ENCODE data around the gene FAM3C.

FAM3C gene

DNA sequence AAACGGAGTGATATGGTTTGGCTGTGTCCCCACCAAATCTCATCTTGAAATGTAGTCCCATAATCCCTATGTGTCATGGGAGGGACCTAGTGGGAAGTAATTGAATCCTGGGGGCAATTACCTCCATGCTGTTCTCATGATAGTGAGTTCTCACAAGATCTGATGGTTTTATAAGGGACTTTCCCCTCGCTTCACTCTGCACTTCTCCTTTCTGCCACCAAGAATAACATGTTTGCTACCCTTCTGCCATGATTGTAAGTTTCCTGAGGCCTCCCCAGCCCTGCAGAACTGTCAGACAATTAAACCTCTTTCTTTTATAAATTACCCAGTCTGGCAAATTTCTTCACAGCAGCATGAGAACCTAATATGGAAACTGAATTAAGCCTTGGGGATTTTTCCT, 19.1 kb downstream of the FAM3C start:
- DNase-seq, result no peak

DNA sequence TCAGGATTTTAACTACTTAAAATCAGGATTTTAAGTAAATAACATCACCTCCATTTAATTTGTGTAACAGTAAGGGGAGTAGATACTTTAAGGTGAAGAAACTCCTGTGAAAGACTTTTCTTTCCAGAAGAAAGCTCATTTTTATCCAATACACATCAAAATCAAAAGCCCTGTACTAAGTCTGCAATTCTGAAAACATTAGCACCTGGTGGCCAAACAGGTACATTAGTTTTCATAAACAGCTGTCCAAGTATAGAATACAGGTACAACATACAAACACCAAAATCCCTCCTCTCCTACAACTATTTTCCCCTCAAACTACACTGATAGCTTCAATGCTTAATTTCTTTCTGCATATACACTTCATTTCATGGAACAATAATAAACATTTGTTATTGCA, 22.9 kb downstream of the FAM3C start:
- DNase-seq, result no peak

DNA sequence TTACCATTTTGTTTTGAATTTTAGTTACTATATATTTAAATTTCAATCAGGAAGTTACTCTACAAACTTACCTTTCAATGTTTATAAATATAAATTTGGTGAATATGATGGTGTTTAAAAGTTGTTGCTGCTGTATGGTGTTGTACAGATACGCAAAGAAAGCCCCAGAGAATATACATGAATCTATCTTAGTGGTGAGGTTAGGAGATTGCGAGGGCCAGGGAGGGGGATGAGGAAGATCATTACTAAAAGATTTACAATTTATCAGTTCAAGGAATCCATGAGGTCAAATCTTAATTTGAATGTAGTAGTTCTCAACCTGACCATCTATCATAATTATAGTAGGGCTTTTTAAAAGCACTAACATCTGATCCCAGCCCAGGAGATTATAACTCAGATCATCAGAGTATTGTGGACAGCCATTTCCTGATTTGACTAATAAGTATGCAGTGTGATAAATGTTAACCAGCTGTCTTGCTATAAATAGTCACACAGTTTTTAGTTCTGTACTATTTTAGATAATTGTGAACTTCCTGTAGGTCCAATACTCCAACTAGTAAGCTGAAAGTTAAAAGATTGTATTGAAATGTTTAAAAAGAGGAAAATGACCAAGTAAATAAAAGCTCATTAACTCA, 23.6 kb downstream of the FAM3C start:
- no peak for DNase-seq

DNA sequence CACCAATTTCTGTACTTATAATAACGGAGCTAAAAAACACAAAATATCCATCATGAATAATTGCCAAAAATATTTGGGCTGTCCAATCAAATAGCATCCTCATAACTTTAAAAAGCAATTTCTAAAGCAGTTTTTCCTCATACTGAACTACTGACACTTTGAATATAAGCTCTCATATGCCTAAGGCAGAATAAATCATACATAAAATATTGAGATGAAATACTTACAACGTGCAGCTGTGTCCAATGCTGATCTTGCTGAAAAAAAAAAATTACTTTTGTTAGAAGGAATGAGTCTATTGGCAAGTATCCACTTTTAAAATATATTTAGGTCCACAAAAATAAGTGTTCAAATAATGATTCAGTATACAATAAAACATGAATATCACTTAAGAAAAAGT, 24.2 kb downstream of the FAM3C start:
- no peak for DNase-seq

DNA sequence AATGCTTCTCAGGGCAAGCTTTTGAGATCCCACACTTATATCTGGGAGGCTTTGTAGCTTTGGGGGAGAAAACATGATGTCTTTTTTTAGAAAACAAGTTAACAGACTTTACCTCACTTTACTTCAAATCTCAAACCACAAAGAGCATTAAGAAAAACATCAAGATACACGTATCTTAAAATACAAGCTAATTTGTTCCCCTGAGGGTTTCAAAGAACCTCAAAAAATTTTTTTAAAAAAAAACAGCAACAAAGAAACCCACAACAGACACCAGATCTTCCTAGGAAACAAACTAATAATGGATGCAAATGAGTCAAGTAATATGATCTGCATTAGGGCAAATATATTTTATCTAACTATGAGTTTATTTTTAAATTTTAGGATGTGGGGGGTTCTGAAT, 24.7 kb downstream of the FAM3C start:
- no peak for DNase-seq

DNA sequence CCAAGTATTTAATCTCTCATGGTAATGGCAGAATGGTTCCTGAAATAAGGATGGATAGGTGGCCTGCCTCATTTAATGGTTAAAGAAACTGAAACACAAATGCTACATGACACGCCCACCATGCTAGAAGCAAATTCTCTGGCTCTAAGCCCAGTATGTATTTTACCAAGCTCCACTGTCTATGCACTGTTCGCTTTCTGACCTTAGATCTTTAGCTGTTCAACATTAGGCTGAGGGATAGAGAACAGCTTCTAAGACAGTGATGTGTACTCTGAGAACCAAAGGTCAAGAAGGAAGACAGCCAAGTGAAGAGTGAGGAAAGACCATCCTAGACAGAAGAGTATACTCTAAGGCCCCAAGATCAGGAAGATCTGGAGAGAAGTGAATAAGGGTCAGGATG, 26.6 kb downstream of the FAM3C start:
- DNase-seq, result no peak

DNA sequence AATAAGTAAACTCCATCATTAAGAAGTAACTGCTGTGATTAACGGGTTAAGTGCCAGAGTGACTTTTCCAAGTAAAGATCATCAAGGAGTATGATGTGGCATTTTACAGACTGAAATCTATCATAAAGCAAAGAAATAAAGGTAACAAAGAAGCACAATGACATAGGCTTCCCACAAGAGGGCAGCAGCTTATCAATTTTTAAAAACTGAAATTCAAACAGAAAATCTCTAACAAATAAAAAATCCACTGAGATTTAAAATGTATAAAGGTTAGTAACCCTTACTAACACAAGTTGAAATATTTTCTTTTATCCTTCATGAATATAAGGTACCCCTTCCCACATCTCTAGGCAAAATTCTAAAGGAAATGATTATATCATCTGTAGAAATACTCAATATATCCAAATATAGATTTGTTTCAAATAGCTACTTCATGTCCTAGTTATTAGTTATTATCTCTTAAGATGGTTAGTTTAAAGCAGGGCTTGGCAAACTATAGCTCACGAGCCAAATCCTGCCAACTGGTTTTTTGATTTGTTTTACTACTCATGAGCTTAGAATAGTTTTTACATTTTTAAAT, 29.2 kb downstream of the FAM3C start:
- DNase-seq, result no peak

DNA sequence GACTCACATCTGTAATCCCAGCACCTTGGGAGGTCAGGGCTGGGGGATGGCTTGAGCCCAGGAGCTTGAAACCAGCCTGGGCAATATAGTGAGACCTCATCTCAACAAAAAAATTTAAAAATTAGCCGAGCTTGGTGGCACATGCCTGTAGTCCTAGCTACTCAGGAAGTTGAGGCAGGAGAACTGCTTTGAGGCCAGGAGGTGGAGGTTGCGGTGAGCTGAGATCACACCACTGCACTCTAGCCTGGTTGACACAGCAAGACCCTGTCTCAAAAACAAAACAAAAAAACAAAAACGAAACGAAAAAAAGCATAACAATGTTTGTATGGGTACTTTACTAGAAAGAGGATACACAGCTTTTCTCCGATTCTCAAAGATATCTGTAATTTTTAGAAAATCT, 35.5 kb downstream of the FAM3C start:
- no peak for DNase-seq

DNA sequence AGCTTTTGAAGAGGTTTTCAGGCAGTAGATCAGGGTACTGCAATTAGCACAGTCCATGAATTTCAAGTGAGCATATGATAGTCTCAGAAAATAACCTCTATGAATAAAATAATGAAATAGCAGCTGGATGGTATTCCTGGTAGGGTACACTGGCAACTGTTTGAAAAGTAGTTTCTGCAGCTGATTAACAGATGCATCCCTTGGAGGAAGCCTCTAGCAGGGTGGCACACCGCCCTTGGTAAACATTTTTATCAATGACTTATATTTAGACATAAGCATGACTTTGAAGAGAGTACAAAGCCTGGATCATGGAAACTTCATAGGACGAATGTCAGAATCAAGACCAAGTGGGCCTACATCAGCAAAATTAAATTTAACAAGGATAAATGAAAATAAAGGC, 40.5 kb downstream of the FAM3C start:
- no peak for DNase-seq

DNA sequence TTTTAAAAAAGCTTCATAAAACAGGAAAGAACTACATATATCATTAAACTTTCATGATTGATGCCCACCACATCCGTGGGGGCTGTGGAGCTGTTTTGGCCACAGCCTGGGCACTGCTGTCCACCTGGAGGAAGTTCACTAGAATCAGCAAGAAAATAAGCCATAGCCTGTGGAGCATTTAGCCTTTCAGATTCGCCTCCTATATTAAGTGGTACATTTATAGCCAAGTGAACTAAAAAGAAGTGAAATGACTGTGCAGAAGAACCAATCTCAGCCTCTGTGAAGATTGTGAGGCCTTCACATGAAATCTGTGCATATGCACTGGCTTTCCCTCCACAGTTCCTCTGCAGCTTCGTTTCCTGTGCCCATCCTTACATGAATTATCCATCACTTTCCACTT, 43.8 kb downstream of the FAM3C start:
- DNase-seq, result no peak

DNA sequence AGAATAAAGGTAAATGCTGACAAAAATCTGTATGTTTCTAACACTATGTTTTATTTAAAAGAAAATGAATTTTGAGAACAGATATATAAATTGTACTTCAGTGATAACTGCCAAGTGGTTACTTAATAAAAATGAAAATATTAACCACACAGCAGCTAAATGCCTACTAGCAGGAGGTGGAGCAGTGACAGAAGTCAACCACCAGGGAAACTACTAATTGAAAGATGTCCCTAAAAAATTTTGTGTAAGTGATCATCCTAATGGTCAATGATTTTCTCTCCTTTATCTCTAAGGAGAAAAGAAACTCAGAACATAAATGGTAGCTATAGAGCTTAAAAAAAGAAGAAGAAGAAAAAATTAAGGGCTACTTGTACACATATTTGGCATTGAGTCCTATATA, 44.4 kb downstream of the FAM3C start:
- DNase-seq, result no peak

DNA sequence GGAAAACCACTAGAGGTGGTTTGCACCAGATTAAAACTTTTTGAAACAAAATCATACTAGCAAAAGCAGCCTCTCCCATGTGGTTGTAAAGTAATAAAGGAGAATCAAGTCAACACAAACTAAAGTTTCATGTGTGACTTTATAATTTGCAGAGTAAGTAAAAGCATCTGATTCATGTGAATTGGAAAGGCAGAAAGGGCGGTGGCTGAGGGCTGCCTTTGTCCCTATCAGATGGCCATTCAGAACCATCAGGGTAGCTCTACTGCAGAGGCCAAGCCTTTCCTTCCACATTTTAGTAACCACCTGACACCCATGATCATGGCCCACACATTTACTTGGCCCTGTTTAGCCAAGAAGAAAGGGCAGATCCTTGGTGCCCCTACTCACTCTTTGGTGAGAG, 51.6 kb downstream of the FAM3C start:
- DNase-seq, result no peak

DNA sequence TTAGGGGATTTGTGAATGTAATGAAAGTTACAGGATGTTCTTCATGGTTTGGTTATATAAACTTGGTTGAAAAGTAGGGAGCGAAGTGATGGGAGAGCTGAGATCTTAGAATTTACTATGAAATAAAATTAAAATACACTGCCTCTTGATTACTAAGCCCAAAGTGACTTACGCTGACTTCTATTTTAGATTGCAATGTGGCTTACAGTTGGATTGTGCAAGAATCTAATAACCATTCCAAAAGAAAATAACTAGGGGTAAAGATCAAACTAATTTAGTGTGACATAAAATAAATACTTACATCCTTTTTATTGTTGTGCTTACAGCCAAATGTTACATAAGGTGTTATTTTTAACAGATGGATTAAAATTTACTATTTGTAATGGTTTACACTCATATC, 52.0 kb downstream of the FAM3C start:
- no peak for DNase-seq

DNA sequence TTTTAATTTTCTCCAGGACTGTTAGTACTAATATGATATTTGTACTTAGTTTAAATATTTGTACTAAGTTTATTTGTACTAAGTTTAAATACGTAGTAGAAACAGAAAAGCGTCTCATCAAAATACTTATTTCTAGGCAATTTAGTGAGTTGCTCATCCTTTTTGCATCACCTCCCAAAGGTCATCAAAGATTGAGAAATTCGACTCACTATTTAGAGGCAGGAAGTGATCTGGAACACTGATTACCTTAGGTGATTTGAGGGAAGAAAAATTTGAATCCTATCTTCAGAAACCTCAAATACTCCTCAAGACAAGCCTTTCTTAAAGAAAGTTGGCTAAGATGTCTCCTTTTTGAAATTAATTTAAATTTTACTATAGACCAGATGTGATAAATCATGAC, 52.8 kb downstream of the FAM3C start:
- DNase-seq, result no peak

DNA sequence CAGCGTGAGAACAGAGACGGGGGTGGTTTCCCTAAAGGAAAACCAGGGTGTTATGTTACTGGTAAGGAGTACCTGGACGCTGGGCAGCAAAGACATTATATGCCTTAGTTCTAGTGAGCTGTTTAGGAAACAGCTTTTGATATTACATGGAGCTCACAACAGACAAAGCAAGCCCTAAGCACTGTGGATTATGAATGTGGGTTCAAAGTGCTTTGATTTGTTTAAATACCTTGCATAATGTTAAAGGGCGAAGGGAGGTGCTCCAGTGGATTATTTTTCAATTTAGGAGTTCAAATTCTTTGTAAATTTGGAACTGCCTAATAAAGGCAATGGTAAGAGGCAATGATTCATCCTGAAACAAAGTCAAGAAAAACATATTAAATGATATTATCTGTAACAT, 53.5 kb downstream of the FAM3C start:
- no peak for DNase-seq

DNA sequence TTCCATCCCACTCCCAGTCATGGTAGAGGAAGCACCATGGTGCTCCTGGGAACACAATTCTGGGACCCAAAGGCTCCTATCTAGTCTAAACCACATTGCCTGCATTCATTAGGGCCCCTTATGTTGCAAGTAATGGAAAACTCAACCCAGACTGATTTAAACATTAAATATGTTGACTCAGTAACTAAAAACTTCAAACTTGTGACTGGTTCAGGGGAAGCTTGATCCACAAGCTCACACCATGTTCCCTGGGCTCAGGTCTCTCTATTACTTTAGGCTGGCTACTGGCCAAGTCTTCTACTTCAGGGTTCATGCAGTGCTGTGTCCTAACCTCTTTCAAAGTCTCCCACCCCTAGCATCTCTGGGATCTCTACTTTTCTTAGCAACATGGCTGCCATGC, 54.2 kb downstream of the FAM3C start:
- no peak for DNase-seq

DNA sequence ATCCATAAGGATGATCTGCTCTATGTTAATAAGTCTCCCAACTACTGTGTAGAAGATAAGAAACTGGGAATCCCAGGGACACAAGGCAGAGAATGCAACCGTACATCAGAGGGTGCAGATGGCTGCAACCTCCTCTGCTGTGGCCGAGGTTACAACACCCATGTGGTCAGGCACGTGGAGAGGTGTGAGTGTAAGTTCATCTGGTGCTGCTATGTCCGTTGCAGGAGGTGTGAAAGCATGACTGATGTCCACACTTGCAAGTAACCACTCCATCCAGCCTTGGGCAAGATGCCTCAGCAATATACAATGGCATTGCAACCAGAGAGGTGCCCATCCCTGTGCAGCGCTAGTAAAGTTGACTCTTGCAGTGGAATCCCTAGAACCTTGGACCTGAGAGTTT, 57.0 kb downstream of the FAM3C start:
- no peak for DNase-seq

DNA sequence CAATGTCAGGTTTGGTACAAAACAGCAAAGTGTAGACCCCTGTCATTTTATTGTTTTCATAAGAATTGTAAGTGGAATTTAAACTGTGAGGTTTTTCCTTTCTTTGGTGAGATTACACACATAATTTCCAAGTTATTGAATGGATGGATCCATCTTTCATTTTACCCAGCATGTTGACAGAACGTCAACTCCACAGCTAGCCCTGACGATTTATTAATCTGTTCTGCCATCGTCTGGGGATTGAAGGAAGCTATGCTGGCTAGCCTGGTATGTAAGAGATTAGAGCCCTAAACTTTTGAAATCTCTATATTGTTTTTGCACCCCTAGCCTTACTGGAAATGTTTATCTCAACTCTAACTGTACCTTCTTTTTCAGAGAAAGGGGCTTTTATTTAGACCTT, 58.7 kb downstream of the FAM3C start:
- DNase-seq, result no peak

DNA sequence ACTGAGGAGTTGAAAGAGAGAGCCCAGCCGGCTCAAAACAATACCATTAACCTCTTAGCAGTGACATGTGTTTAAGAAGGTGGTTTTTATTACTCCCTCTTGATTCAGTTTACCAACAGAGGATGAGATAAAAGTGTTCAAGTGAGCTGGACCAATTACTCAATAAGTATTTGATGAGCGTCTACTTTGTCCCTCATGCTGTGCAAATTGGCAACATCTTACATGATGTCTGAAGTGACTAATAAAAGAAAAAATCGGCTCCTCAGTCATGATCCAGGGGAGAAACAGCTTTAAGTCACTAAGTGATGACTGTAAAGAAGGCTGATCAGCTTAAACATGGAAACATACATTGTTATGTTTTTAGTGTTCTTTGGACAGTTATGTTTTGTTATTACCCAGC, 59.5 kb downstream of the FAM3C start:
- DNase-seq, result no peak

DNA sequence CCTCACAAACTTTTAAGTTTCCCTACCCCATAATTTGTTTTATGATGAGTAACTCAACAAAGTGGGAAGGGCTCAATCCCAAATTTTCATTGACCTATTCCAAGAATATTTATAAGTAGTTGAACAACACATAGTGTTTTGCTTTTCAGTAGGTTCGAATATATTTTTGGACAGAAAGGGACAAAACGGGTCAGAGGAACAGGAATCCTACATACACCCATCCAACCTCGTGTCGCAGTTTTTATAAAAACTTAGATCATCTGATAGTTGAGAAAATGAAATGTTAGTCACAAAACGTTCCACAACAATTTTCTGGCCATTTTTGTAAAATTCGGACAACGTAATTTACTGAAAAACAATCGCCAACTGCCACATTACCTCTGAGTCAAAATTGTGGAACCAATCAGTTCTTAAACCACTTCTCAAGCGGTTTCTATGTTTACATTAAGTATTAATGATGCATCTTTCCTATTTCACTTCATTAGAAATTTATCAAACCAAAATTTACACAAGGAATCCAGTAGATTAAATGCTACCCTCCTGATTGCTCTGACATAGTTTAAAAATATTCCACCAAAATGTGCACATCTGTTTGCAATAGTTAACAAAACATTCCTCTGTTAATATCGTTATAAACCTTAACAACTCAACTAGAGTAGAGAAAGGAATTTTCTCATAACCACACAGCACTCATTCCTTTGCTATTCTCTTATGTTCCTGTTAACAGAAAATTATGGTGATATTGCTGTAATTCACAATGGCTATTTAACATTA, 61.0 kb downstream of the FAM3C start:
- DNase-seq, result no peak

DNA sequence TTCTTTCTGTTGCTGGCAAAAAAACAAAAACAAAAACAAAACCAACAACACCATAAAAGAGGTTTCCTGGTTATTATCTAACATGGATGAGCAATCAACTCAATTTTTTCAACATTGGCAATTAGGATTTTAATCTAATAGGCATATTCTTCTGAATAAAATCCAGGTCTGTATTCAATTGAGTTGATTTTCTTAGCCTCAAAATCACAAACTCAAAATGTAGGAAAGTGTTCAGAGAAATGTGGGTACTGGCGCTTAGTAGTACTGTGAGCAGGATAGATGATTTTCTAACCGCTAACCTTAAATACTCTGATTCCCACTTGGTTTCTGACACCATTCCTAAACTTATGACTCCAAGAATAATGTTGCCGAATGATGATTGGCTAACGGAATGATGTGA, 61.7 kb downstream of the FAM3C start:
- no peak for DNase-seq

DNA sequence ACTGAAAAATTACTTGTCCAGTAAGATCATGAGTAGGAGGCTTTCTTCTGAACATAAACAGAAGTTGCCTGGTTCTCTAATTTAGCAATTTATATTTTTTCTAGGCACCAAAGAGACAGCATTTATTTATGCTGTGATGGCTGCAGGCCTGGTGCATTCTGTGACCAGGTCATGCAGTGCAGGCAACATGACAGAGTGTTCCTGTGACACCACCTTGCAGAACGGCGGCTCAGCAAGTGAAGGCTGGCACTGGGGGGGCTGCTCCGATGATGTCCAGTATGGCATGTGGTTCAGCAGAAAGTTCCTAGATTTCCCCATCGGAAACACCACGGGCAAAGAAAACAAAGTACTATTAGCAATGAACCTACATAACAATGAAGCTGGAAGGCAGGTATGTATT, 64.5 kb downstream of the FAM3C start:
- no peak for DNase-seq

DNA sequence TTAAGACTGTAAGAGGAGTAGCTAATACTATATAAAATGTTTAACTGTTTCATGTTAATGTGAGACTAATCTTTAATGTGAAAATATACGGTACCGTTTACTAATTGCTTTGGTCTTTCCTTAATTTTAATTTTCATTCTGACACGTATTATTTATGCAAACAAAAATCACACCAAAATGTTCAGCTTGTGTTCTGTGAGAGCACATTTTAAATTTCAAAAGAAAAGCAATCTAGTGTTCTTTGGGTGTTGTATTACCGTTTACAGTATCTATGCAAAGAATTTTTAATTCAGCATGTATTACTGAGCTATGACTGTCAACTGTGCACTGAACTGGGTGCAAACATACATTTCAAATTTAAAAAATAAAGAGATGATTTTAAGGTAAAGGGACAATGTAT, 65.1 kb downstream of the FAM3C start:
- DNase-seq, result no peak

DNA sequence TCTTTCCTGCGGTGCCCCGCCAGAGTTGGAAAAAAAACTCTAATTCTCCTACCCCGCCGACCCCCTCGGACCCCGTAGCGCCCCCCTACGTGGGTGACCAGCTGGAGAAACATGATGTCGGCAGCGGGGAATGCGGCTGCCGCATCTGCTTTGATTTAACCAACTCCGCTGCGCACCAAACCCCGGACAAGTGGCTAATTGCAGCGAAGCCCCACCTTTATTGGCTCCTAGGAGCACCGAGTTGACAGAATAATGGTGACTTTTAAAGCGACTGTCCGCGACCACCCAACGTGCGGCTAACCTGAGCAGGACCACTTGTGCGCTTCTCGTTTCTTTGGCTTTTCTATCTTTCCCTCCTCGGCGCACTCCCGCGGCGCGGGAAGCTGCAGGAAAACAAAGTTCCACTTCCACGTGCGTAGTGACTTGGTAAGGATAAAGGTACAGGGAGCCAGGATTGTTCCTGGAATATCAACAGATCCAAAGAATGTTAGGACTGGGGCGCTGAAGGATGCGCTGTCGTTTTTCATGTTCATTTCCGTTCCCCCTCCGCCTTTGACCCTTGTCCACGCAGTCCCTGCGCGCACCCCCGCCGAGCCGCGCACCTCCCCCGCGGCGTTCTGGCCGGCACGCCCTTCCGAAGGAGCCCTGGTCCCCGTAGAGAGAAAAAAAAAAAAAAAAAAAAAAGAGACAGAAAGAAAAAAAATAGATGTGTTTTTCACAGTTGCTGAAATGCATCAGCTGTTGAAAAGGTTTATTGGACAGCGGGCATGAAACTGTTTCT, 65.9 kb downstream of the FAM3C start:
- DNase-seq, result no peak

Measured in activated naive CD4-positive, alpha-beta T cell (primary cell).